ENCODE measurements around the gene POU3F3.

The POU3F3 gene

GRCh38 chr2:104854498-104855220 lies 744 bp downstream of the POU3F3 start:
- no peak for DNase-seq (ENCODE audit: extremely low spot score)
- TF ChIP-seq L3MBTL2 (conservative IDR thresholded peaks at IDR 0.05) (no peak), BHLHE40 (IDR thresholded peaks at IDR 0.05; ENCODE audit: borderline replicate concordance) (no peak), FOXM1 (IDR thresholded peaks at IDR 0.05; ENCODE audit: borderline replicate concordance) (peak; percentile 20; the same call in 1 of the 2 replicates)
- CTCF ChIA-PET, result interaction anchor here (0.7 kb wide), 1 partner anchor 276 kb away, joined by 3 read pairs; no protein-coding TSS in a partner anchor
- POLR2A ChIA-PET, result interaction anchor here (2.0 kb wide), 1 partner anchor 10 kb away, joined by 6 read pairs; no protein-coding TSS in a partner anchor

GRCh38 chr2:104855221-104856085 lies 1.5 kb downstream of the POU3F3 start:
- no peak for DNase-seq (ENCODE audit: extremely low spot score)
- POLR2A ChIA-PET, result interaction anchor here (1.3 kb wide), 1 partner anchor 10 kb away, joined by 3 read pairs; no protein-coding TSS in a partner anchor
- CTCF ChIA-PET, result interaction anchor here (0.5 kb wide), 1 partner anchor 176 kb away, joined by 4 read pairs; no protein-coding TSS in a partner anchor
- no peak for TF ChIP-seq CTBP1 (IDR thresholded peaks at IDR 0.05; ENCODE audit: borderline replicate concordance)

GRCh38 chr2:104856086-104856972 lies 2.4 kb downstream of the POU3F3 start:
- ChIA-PET CTCF (no interaction called here), POLR2A (interaction anchor here (1.3 kb wide), 1 partner anchor 9 kb away, joined by 3 read pairs; no protein-coding TSS in a partner anchor)
- no peak for TF ChIP-seq HDGF (IDR thresholded peaks at IDR 0.05; ENCODE audit: borderline replicate concordance)
- TF ChIP-seq FOXM1 (IDR thresholded peaks at IDR 0.05; ENCODE audit: borderline replicate concordance), result no peak
- no peak for TF ChIP-seq BHLHE40 (IDR thresholded peaks at IDR 0.05; ENCODE audit: borderline replicate concordance)
- TF ChIP-seq PKNOX1 (IDR thresholded peaks at IDR 0.05), result no peak
- no peak for TF ChIP-seq L3MBTL2 (conservative IDR thresholded peaks at IDR 0.05)
- TF ChIP-seq ARNT (IDR thresholded peaks at IDR 0.05), result no peak
- TF ChIP-seq ZNF384 (IDR thresholded peaks at IDR 0.05), result no peak
- TF ChIP-seq SP1 (IDR thresholded peaks at IDR 0.05), result no peak
- no peak for TF ChIP-seq TARDBP (IDR thresholded peaks at IDR 0.05)
- no peak for TF ChIP-seq FOXA1 (IDR thresholded peaks at IDR 0.05)
- no peak for TF ChIP-seq FOXK2 (IDR thresholded peaks at IDR 0.05)
- no peak for TF ChIP-seq LEF1 (IDR thresholded peaks at IDR 0.05; ENCODE audit: borderline replicate concordance)
- no peak for TF ChIP-seq SUZ12 (IDR thresholded peaks at IDR 0.05)
- no peak for TF ChIP-seq CTBP1 (IDR thresholded peaks at IDR 0.05; ENCODE audit: borderline replicate concordance)

GRCh38 chr2:104856973-104857261 lies 3.0 kb downstream of the POU3F3 start:
- no peak for TF ChIP-seq L3MBTL2 (conservative IDR thresholded peaks at IDR 0.05)
- no peak for TF ChIP-seq ZNF384 (IDR thresholded peaks at IDR 0.05)
- TF ChIP-seq NFRKB (IDR thresholded peaks at IDR 0.05), result no peak
- no peak for TF ChIP-seq FOXA1 (IDR thresholded peaks at IDR 0.05)
- TF ChIP-seq HDGF (IDR thresholded peaks at IDR 0.05; ENCODE audit: borderline replicate concordance), result no peak
- no peak for TF ChIP-seq SP1 (IDR thresholded peaks at IDR 0.05)
- TF ChIP-seq TARDBP (IDR thresholded peaks at IDR 0.05), result no peak
- no peak for TF ChIP-seq FOXK2 (IDR thresholded peaks at IDR 0.05)
- no peak for TF ChIP-seq PKNOX1 (IDR thresholded peaks at IDR 0.05)
- TF ChIP-seq CTBP1 (IDR thresholded peaks at IDR 0.05; ENCODE audit: borderline replicate concordance), result no peak
- no peak for TF ChIP-seq SUZ12 (IDR thresholded peaks at IDR 0.05)
- no peak for TF ChIP-seq FOXM1 (IDR thresholded peaks at IDR 0.05; ENCODE audit: borderline replicate concordance)
- TF ChIP-seq LEF1 (IDR thresholded peaks at IDR 0.05; ENCODE audit: borderline replicate concordance), result no peak
- CTCF ChIA-PET, result no interaction called here
- DNase-seq (ENCODE audit: extremely low spot score), result no peak
- POLR2A ChIA-PET, result no interaction called here

More at GRCh38 chr2:104856086-104856972, 2.4 kb downstream of the POU3F3 start:
- DNase-seq (ENCODE audit: extremely low spot score), result no peak

GRCh38 chr2:104857262-104858005 lies 3.5 kb downstream of the POU3F3 start:
- CTCF ChIA-PET, result no interaction called here
- DNase-seq (ENCODE audit: extremely low spot score), result no peak
- TF ChIP-seq SP1 (IDR thresholded peaks at IDR 0.05) (no peak), SUZ12 (IDR thresholded peaks at IDR 0.05) (no peak), L3MBTL2 (conservative IDR thresholded peaks at IDR 0.05) (no peak), TARDBP (IDR thresholded peaks at IDR 0.05) (no peak), FOXM1 (IDR thresholded peaks at IDR 0.05; ENCODE audit: borderline replicate concordance) (no peak), LEF1 (IDR thresholded peaks at IDR 0.05; ENCODE audit: borderline replicate concordance) (no peak), NFRKB (IDR thresholded peaks at IDR 0.05) (no peak), BHLHE40 (IDR thresholded peaks at IDR 0.05; ENCODE audit: borderline replicate concordance) (no peak), FOXK2 (IDR thresholded peaks at IDR 0.05) (no peak), PKNOX1 (IDR thresholded peaks at IDR 0.05) (no peak), ZNF384 (IDR thresholded peaks at IDR 0.05) (no peak), CTBP1 (IDR thresholded peaks at IDR 0.05; ENCODE audit: borderline replicate concordance) (no peak)
- POLR2A ChIA-PET, result no interaction called here

Measured in HEK293T (cell line).